ENCODE measurements around the gene GPLD1.

The GPLD1 gene

DNA sequence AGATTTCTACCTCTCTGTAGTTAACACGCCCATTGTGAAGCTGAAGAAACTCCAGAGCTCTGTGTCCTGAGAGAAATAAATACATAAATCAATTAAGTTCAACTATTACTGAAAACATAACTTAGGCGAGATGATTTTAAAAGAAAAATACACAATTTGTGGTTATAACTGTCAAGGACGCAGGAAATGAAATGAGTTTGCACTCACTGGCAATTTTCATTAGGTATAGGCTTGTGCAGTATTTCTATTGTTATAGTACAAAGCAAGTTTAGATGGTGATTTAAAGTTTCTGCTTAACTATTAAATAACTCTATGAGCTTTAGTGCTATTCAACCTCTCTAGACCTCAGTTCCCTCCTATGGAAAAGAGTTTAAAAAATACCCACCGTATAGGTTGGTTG, 3.3 kb downstream of the GPLD1 start:
- no peak overlapping the region for H2AFZ ChIP-seq (ENCODE audit: low read depth, low read length)
- no peaks in the 10 kb centered on the region for H3K27me3 ChIP-seq (ENCODE audit: control insufficient read depth in 1 of 2, insufficient read depth in 1 of 2, low read length in 2 of 2)
- H2BK12ac ChIP-seq (ENCODE audit: low read length in 2 of 2) = no peak overlapping the region
- no peaks in the 10 kb centered on the region for H3K4me1 ChIP-seq (ENCODE audit: control insufficient read depth, insufficient read depth, low read depth, low read length)
- DNase-seq = no peak
- no peak overlapping the region for H3K27ac ChIP-seq (ENCODE audit: low read length, poor library complexity, severe bottlenecking)
- no peaks in the 10 kb centered on the region for H3K79me1 ChIP-seq (replicated peaks; ENCODE audit: low read length, poor library complexity, severe bottlenecking)
- no peak overlapping the region for H3K23ac ChIP-seq (ENCODE audit: low read length in 2 of 2)
- no peak overlapping the region for H2BK120ac ChIP-seq (ENCODE audit: low read depth, low read length)
- H3K4me3 ChIP-seq (ENCODE audit: insufficient read depth in 1 of 2, low read depth in 1 of 2, low read length in 2 of 2) = no peak overlapping the region
- H3K4ac ChIP-seq (ENCODE audit: low read depth in 1 of 2, low read length in 2 of 2) = no peak overlapping the region
- H3K36me3 ChIP-seq (ENCODE audit: control insufficient read depth in 1 of 2, insufficient read depth in 2 of 2, low read depth in 1 of 2, low read length in 2 of 2) = no peaks in the 10 kb centered on the region
- no peak overlapping the region for H2BK5ac ChIP-seq (ENCODE audit: low read depth, low read length, poor library complexity, severe bottlenecking)
- WGBS = 100% methylated on average over 2 of the region's 4 CpGs
- H3K4me2 ChIP-seq (ENCODE audit: low read length, poor library complexity, severe bottlenecking) = no peak overlapping the region
- no peak overlapping the region for H2BK15ac ChIP-seq (ENCODE audit: low read depth, poor library complexity, severe bottlenecking)
- no peak overlapping the region for H4K91ac ChIP-seq (ENCODE audit: low read length)
- H3K18ac ChIP-seq (ENCODE audit: low read depth in 1 of 2, low read length in 2 of 2) = no peak overlapping the region
- no peak overlapping the region for H3K9ac ChIP-seq (ENCODE audit: low read length)
- no peaks in the 10 kb centered on the region for H3K9me3 ChIP-seq (ENCODE audit: control insufficient read depth, low read length)
- H3K14ac ChIP-seq (ENCODE audit: low read length in 2 of 2) = no peak overlapping the region
- H2AK5ac ChIP-seq (ENCODE audit: low read length, severe bottlenecking) = no peak overlapping the region
- H4K8ac ChIP-seq (ENCODE audit: low read length) = no peak overlapping the region

DNA sequence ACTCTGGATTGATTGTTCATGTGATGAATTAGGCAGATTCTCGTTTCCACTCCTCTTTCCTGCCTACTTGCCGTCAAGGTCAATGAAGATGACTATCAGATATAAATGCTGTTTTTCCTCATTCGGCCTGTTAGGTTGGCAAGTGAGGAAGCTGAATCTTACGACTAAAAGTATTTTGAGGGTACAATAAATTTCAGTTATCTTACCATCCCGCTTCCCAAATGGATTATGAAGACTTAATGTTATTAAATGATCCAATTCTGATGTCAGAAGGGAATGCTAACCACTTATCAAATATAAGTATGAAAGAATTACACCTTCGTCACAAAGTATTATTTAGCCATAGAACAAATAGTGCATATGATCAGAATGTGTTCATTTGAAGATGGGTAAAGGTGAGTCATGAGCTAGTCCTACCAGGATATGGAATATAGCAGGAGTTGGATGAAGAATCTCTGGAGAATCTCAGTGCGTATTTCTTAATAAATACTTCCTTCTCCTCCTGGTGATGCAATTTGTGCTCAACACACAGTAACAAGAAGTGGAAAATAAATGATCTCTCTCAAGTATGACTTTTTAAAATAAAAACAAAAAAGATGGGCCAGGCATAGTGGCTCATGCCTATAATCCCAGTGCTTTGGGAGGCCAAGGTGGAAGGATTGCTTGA, 4.6 kb downstream of the GPLD1 start:
- Histone ChIP-seq H3K27ac (ENCODE audit: low read length, poor library complexity, severe bottlenecking) (no peak overlapping the region), H2AK5ac (ENCODE audit: low read length, severe bottlenecking) (no peak overlapping the region), H3K9me3 (ENCODE audit: control insufficient read depth, low read length) (no peaks in the 10 kb centered on the region), H2BK120ac (ENCODE audit: low read depth, low read length) (no peak overlapping the region), H2BK15ac (ENCODE audit: low read depth, poor library complexity, severe bottlenecking) (no peak overlapping the region), H3K27me3 (ENCODE audit: control insufficient read depth in 1 of 2, insufficient read depth in 1 of 2, low read length in 2 of 2) (no peaks in the 10 kb centered on the region), H2BK5ac (ENCODE audit: low read depth, low read length, poor library complexity, severe bottlenecking) (no peak overlapping the region), H4K91ac (ENCODE audit: low read length) (no peak overlapping the region), H2BK12ac (ENCODE audit: low read length in 2 of 2) (no peak overlapping the region), H3K9ac (ENCODE audit: low read length) (no peak overlapping the region), H4K8ac (ENCODE audit: low read length) (no peak overlapping the region), H3K4me1 (ENCODE audit: control insufficient read depth, insufficient read depth, low read depth, low read length) (no peaks in the 10 kb centered on the region), H3K18ac (ENCODE audit: low read depth in 1 of 2, low read length in 2 of 2) (no peak overlapping the region), H3K4me2 (ENCODE audit: low read length, poor library complexity, severe bottlenecking) (no peak overlapping the region), H3K36me3 (ENCODE audit: control insufficient read depth in 1 of 2, insufficient read depth in 2 of 2, low read depth in 1 of 2, low read length in 2 of 2) (no peaks in the 10 kb centered on the region), H3K4ac (ENCODE audit: low read depth in 1 of 2, low read length in 2 of 2) (no peak overlapping the region), H2AFZ (ENCODE audit: low read depth, low read length) (no peak overlapping the region), H3K79me1 (replicated peaks; ENCODE audit: low read length, poor library complexity, severe bottlenecking) (no peaks in the 10 kb centered on the region), H3K4me3 (ENCODE audit: insufficient read depth in 1 of 2, low read depth in 1 of 2, low read length in 2 of 2) (no peak overlapping the region), H3K23ac (ENCODE audit: low read length in 2 of 2) (no peak overlapping the region), H3K14ac (ENCODE audit: low read length in 2 of 2) (no peak overlapping the region)
- no peak for DNase-seq
- WGBS = 100% methylated on average over 4 of the region's 7 CpGs

DNA sequence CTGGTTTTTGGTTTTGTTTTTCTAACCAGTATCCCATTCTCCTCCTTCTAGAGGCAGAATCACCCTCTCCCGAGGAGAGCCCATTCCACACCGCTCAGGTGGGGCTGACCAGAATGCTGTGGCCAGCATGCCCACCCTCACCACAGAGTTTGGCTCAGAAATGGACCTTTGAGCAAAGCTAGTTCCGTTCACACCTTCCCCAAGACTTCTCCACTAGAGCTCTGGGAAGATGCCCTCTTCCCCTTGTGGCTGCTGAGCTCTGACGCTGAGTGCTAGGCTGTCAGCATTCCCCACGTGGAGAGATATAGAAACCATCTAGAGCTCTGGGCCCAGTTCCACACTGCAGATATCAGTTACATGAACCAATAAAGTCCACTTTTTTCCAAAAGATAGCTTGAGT, 7.9 kb downstream of the GPLD1 start:
- no peak overlapping the region for H3K9ac ChIP-seq (ENCODE audit: low read length)
- no peaks in the 10 kb centered on the region for H3K36me3 ChIP-seq (ENCODE audit: control insufficient read depth in 1 of 2, insufficient read depth in 2 of 2, low read depth in 1 of 2, low read length in 2 of 2)
- no peak overlapping the region for H3K18ac ChIP-seq (ENCODE audit: low read depth in 1 of 2, low read length in 2 of 2)
- no peak overlapping the region for H3K14ac ChIP-seq (ENCODE audit: low read length in 2 of 2)
- no peak overlapping the region for H2AK5ac ChIP-seq (ENCODE audit: low read length, severe bottlenecking)
- H4K8ac ChIP-seq (ENCODE audit: low read length) = no peak overlapping the region
- H3K27me3 ChIP-seq (ENCODE audit: control insufficient read depth in 1 of 2, insufficient read depth in 1 of 2, low read length in 2 of 2) = no peaks in the 10 kb centered on the region
- no peak overlapping the region for H3K4me3 ChIP-seq (ENCODE audit: insufficient read depth in 1 of 2, low read depth in 1 of 2, low read length in 2 of 2)
- no peak overlapping the region for H3K4ac ChIP-seq (ENCODE audit: low read depth in 1 of 2, low read length in 2 of 2)
- H3K79me1 ChIP-seq (replicated peaks; ENCODE audit: low read length, poor library complexity, severe bottlenecking) = no peaks in the 10 kb centered on the region
- WGBS = 92% methylated on average over 5 of the region's 5 CpGs
- no peak overlapping the region for H2AFZ ChIP-seq (ENCODE audit: low read depth, low read length)
- no peak overlapping the region for H2BK15ac ChIP-seq (ENCODE audit: low read depth, poor library complexity, severe bottlenecking)
- no peak overlapping the region for H3K23ac ChIP-seq (ENCODE audit: low read length in 2 of 2)
- no peak overlapping the region for H3K4me2 ChIP-seq (ENCODE audit: low read length, poor library complexity, severe bottlenecking)
- H3K27ac ChIP-seq (ENCODE audit: low read length, poor library complexity, severe bottlenecking) = no peak overlapping the region
- no peak overlapping the region for H4K91ac ChIP-seq (ENCODE audit: low read length)
- no peak overlapping the region for H2BK120ac ChIP-seq (ENCODE audit: low read depth, low read length)
- no peak for DNase-seq
- H3K9me3 ChIP-seq (ENCODE audit: control insufficient read depth, low read length) = no peaks in the 10 kb centered on the region
- H2BK12ac ChIP-seq (ENCODE audit: low read length in 2 of 2) = no peak overlapping the region
- no peak overlapping the region for H2BK5ac ChIP-seq (ENCODE audit: low read depth, low read length, poor library complexity, severe bottlenecking)
- no peaks in the 10 kb centered on the region for H3K4me1 ChIP-seq (ENCODE audit: control insufficient read depth, insufficient read depth, low read depth, low read length)

DNA sequence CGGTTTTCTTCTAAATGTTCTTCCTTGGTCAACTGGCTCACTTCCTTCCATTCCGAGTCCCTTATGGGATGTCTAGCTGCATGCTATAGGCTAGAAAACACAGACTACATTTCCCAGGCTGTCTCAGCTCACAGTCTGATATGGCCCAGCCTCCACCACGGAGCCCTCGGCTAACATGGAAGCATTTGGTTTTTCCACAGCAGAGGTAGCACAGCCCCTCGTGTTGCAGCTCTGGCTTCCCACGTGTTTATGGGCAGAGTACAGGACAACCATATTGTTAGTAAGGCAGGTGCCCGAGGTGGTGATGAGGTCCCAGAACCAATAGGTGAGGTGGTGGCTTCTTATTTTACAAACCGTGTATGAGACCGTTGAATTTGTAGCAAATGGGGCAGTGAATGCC, 8.7 kb downstream of the GPLD1 start:
- Histone ChIP-seq H2BK120ac (ENCODE audit: low read depth, low read length) (no peak overlapping the region), H3K36me3 (ENCODE audit: control insufficient read depth in 1 of 2, insufficient read depth in 2 of 2, low read depth in 1 of 2, low read length in 2 of 2) (no peaks in the 10 kb centered on the region), H3K9me3 (ENCODE audit: control insufficient read depth, low read length) (no peaks in the 10 kb centered on the region), H3K27ac (ENCODE audit: low read length, poor library complexity, severe bottlenecking) (no peak overlapping the region), H3K23ac (ENCODE audit: low read length in 2 of 2) (no peak overlapping the region), H3K9ac (ENCODE audit: low read length) (no peak overlapping the region), H3K79me1 (replicated peaks; ENCODE audit: low read length, poor library complexity, severe bottlenecking) (no peaks in the 10 kb centered on the region), H3K4ac (ENCODE audit: low read depth in 1 of 2, low read length in 2 of 2) (no peak overlapping the region), H3K4me3 (ENCODE audit: insufficient read depth in 1 of 2, low read depth in 1 of 2, low read length in 2 of 2) (no peak overlapping the region), H3K14ac (ENCODE audit: low read length in 2 of 2) (no peak overlapping the region), H2AFZ (ENCODE audit: low read depth, low read length) (no peak overlapping the region), H3K18ac (ENCODE audit: low read depth in 1 of 2, low read length in 2 of 2) (no peak overlapping the region), H3K4me1 (ENCODE audit: control insufficient read depth, insufficient read depth, low read depth, low read length) (no peaks in the 10 kb centered on the region), H2BK15ac (ENCODE audit: low read depth, poor library complexity, severe bottlenecking) (no peak overlapping the region), H3K4me2 (ENCODE audit: low read length, poor library complexity, severe bottlenecking) (no peak overlapping the region), H2BK12ac (ENCODE audit: low read length in 2 of 2) (no peak overlapping the region), H2AK5ac (ENCODE audit: low read length, severe bottlenecking) (no peak overlapping the region), H3K27me3 (ENCODE audit: control insufficient read depth in 1 of 2, insufficient read depth in 1 of 2, low read length in 2 of 2) (no peaks in the 10 kb centered on the region), H2BK5ac (ENCODE audit: low read depth, low read length, poor library complexity, severe bottlenecking) (no peak overlapping the region), H4K8ac (ENCODE audit: low read length) (no peak overlapping the region), H4K91ac (ENCODE audit: low read length) (no peak overlapping the region)
- no peak for DNase-seq
- 91% methylated on average over 8 of the region's 9 CpGs for WGBS

All from mesenchymal stem cell (in vitro differentiated cells and primary cell).